Loucy (cell line): Measurements from ENCODE around the gene PKNOX2.

Experiments
- CTCF ChIP-seq: fragments of 200-600 bp; sonication (generic); conservative IDR thresholded peaks from 2 replicates; pipeline ENCODE4 v1.5.1; 2014; ENCODE audit warnings: mild to moderate bottlenecking, antibody characterized with exemption, low read length
- EZH2phosphoT487 ChIP-seq: fragments of 200-600 bp; IDR thresholded peaks from 2 replicates; pipeline ENCODE4 v1.6.1; 2018; ENCODE audit warnings: antibody characterized with exemption, mild to moderate bottlenecking, moderate library complexity, borderline replicate concordance

GRCh38 chr11:125251214-125251545 lies 86.6 kb downstream of the PKNOX2 start:
- TF ChIP-seq CTCF (no peak), EZH2phosphoT487 (no peak)
